Activated T-cell treated with anti-CD3 and anti-CD28 coated beads, Interleukin-2, amount 50 U/mL, for 24 hours (primary cell): ENCODE data around the gene TUSC1.
"Not testable (repeated sequence)": the region's sequence is repeated elsewhere in the genome, so short reads cannot be mapped to it uniquely, and the experiment has no call there.

ENCODE experiments used
- DNase-seq: peaks from one replicate; pipeline ENCODE4 v3.0.0-alpha.2; 2020
- H3K27ac Mint-ChIP-seq: 2 replicates; pipeline ENCODE4 v1.8.0; 2020; ENCODE audit warnings: mild to moderate bottlenecking, mixed read lengths
- H3K27me3 Mint-ChIP-seq: 2 replicates; pipeline ENCODE4 v1.8.0; 2020; ENCODE audit warnings: mixed read lengths
- H3K36me3 Mint-ChIP-seq: 2 replicates; pipeline ENCODE4 v1.8.0; 2020; ENCODE audit warnings: low read depth, mixed read lengths
- H3K4me1 Mint-ChIP-seq: 2 replicates; pipeline ENCODE4 v1.8.0; 2020; ENCODE audit warnings: low read depth, mixed read lengths
- H3K4me3 Mint-ChIP-seq: 2 replicates; pipeline ENCODE4 v1.8.0; 2020; ENCODE audit warnings: mild to moderate bottlenecking, moderate library complexity, mixed read lengths
- H3K9me3 Mint-ChIP-seq: 2 replicates; pipeline ENCODE4 v1.8.0; 2020; ENCODE audit warnings: mixed read lengths

TUSC1 gene

DNA sequence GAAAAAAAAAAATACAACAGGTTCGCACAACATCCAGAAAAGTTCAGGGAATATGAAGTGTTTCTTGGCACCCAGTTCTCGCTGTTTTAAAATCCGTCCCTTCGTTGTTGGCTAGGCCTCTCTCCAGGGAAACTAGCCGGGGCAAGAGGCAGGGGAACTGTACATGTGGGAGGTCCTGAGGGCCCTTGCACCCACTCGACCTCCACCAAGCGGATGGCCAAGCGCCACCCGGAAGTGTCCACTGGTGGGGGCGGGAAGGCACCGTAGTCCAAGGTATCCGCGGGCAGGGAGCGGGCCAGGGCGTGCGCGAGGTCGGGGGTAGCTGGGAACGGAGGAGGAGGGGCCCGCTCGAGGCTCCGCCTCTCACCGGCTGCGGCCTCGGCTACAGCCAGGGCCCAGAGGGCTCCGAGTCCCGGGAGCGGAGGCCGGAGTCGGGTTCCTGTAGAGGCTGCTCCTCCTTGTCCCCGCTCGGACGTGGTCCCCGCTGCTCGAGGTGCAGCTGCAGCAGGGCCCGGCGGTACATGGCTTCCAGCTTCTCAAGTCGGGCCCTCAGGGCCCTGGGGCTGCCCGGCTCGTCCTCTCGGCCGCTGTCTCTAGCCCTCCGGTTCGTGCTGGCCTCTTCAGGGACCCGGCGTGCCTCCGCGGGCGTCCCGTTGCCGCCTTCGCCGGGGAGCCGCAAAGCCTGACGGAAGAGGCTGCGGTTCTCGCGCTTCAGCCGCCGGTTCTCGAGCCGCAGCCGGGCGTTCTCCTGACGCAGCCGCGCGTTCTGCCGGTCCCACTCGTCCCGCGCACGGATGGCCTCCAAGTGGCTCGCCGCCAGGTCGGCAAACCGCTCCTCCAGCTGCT lies 720 bp downstream of the TUSC1 start:
- H3K27ac Mint-ChIP-seq, result no peak overlapping the region
- H3K4me3 Mint-ChIP-seq, result peak overlapping the region; percentile 42
- H3K36me3 Mint-ChIP-seq, result no peaks in the 10 kb centered on the region
- peaks cover 7% of the 10 kb centered on the region for H3K4me1 Mint-ChIP-seq
- peaks cover 26% of the 10 kb centered on the region for H3K27me3 Mint-ChIP-seq
- peak; percentile 39 for DNase-seq
- H3K9me3 Mint-ChIP-seq, result peaks cover 12% of the 10 kb centered on the region

DNA sequence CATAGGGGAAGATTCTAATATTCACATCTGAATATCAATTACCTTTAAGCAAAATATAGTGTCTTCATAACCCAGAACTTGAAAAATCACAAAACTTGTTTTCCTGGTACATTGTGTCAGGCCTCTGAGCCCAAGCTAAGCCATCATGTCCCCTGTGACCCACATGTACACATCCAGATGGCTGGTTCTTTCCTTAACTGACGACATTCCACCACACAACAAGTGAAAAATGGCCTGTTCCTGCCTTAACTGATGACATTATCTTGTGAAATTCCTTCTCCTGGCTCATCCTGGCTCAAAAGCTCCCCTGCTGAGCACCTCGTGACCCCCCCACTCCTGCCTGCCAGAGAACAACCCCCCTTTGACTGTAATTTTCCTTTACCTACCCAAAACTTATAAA lies 2.4 kb downstream of the TUSC1 start:
- H3K4me1 Mint-ChIP-seq, DNase-seq: not testable (repeated sequence)

DNA sequence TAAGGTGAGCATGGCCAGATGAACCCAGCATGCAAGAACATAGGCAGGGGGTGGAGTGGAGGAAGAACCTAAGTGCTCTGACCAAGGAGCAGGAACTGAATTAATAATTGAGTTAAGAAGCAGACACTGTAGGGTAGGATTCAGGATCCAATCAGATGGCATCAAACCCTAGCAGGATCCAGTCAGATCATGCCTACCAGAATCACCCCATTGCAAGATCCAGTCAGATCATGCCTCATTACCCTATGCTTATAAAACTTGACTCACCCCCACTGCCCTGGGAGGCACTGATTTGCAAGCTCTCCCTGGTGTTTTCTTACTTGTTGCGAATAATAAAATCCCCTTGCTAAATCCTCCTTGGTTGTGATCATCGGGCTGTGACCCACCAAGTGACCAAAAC lies 19.7 kb downstream of the TUSC1 start:
- H3K36me3 Mint-ChIP-seq, result no peaks in the 10 kb centered on the region
- H3K27me3 Mint-ChIP-seq, result no peaks in the 10 kb centered on the region
- peaks cover 15% of the 10 kb centered on the region for H3K9me3 Mint-ChIP-seq
- no peak for DNase-seq
- H3K4me1 Mint-ChIP-seq, result no peaks in the 10 kb centered on the region
- H3K4me3 Mint-ChIP-seq, result no peak overlapping the region
- H3K27ac Mint-ChIP-seq, result no peak overlapping the region

More for the DNA sequence above, 2.4 kb downstream of the TUSC1 start:
- not testable (repeated sequence) for H3K4me3 Mint-ChIP-seq, H3K9me3 Mint-ChIP-seq, H3K36me3 Mint-ChIP-seq, H3K27ac Mint-ChIP-seq
- peaks cover 26% of the 10 kb centered on the region for H3K27me3 Mint-ChIP-seq

DNA sequence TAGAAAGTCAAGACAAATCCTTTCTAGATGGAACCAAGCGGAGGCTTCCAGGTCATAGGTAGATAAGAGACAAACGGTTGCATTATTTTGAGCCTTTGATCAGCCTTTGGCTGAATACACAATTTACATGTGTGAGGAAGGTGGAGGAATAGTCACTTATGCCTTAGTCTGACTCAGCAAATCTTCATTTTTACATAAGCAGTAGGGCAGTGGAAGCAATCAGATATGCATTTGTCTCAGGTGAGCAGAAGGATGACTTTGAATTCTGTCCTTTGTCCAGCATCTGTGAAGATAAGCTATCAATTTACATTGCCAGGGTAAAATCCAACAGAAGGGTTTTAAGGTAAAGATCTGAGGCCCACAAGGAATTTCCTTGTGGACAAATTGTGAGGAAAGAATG lies 23.8 kb downstream of the TUSC1 start:
- Mint-ChIP-seq H3K9me3 (peaks cover 13% of the 10 kb centered on the region), H3K4me3 (no peak overlapping the region), H3K27me3 (no peaks in the 10 kb centered on the region), H3K36me3 (no peaks in the 10 kb centered on the region), H3K4me1 (no peaks in the 10 kb centered on the region), H3K27ac (no peak overlapping the region)
- DNase-seq, result no peak

DNA sequence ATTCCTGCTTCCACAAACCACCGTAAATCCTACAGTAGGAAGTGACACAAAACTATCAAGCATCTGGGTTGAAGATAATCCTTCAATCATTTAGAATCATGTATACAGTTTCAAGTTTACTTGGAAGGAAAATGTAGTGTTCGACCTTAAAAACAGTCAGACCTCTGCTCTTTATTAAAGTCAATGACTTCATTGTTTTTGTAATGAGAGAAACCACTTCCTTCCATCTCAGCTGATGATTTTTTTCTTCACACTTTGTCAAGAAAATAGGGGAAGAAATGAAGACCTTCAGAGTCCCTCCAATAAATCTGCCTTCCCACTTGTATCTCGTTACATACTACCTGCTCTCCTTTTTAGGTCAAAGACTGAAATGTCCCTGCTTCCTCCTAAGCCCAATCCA lies 30.1 kb downstream of the TUSC1 start:
- no peaks in the 10 kb centered on the region for H3K4me1 Mint-ChIP-seq
- H3K36me3 Mint-ChIP-seq, result no peaks in the 10 kb centered on the region
- peaks cover 16% of the 10 kb centered on the region for H3K9me3 Mint-ChIP-seq
- H3K27me3 Mint-ChIP-seq, result no peaks in the 10 kb centered on the region
- no peak for DNase-seq
- H3K27ac Mint-ChIP-seq, result no peak overlapping the region
- no peak overlapping the region for H3K4me3 Mint-ChIP-seq

DNA sequence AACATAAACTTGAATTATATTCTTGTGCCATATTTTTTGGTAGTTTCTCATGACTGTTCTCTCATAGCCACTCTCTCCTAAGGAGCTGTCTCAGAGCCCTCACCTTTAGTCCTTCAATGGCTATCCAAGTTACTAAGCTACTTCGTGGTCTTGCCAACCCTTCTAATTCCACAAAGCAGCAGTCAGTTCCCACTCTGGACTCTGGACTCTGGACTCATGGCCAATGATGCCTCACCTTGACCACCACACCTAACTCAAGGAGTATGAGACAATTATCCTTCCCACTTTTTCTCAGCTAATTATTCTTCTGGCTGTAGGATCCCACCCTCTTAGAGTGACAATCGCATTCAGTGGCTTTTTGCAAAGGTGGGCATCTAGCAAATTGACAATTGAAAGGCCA lies 42.2 kb downstream of the TUSC1 start:
- Mint-ChIP-seq H3K27ac (no peak overlapping the region), H3K4me3 (no peak overlapping the region), H3K27me3 (no peaks in the 10 kb centered on the region), H3K36me3 (no peaks in the 10 kb centered on the region), H3K9me3 (no peaks in the 10 kb centered on the region), H3K4me1 (no peaks in the 10 kb centered on the region)
- no peak for DNase-seq

DNA sequence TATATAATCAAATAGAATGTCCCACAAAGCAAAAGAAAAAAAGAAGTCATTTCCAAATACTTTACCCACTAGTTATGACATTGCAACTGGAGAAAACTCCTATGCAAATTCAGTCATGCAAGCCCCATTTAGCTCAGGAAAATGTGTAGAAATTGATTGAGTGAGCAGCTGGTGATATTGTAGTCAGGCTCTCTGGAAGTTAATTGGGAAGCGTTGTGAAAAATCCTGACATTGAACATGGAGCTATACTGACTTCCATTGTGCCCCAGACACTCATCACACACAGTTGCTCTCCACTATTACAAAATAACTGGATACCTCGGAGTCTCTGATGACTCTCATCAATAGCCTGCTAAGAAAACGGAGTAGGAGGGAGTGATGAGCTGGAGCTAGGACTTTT lies 49.0 kb downstream of the TUSC1 start:
- no peak overlapping the region for H3K27ac Mint-ChIP-seq
- peaks cover 14% of the 10 kb centered on the region for H3K9me3 Mint-ChIP-seq
- no peak for DNase-seq

More for the DNA sequence above, 49.0 kb downstream of the TUSC1 start:
- no peaks in the 10 kb centered on the region for H3K36me3 Mint-ChIP-seq
- H3K27me3 Mint-ChIP-seq, result no peaks in the 10 kb centered on the region
- no peaks in the 10 kb centered on the region for H3K4me1 Mint-ChIP-seq
- no peak overlapping the region for H3K4me3 Mint-ChIP-seq
